Activated naive CD4-positive, alpha-beta T cell treated with anti-CD3 and anti-CD28 coated beads, Interleukin-2, amount 10 ng/mL, durations not matched to agents 7 days and 5 days (primary cell): ENCODE data around the gene MCUB.
A peak's percentile ranks its signal among the peaks of the same experiment; 100 is the strongest.
"Not testable (repeated sequence)": the region's sequence is repeated elsewhere in the genome, so short reads cannot be mapped to it uniquely, and the experiment has no call there.

Experiments
- CTCF ChIA-PET: fragments of 350-600 bp; sonication (Branson Sonifier 250); formaldehyde crosslinking; loops from one replicate; lab custom pipeline; 2021; ENCODE audit warnings: antibody characterized with exemption; lab: Charles Lee
- DNase-seq: peaks from one replicate; pipeline ENCODE4 v3.0.0-alpha.2; 2020
- H3K27ac Mint-ChIP-seq: one replicate; pipeline ENCODE4 v1.8.0; 2021; ENCODE audit warnings: mild to moderate bottlenecking, moderate library complexity, mixed read lengths
- H3K27me3 Mint-ChIP-seq: one replicate; pipeline ENCODE4 v1.8.0; 2021; ENCODE audit warnings: mild to moderate bottlenecking, mixed read lengths
- H3K36me3 Mint-ChIP-seq: one replicate; pipeline ENCODE4 v1.8.0; 2021; ENCODE audit warnings: mixed read lengths
- H3K4me1 Mint-ChIP-seq: one replicate; pipeline ENCODE4 v1.8.0; 2021; ENCODE audit warnings: mixed read lengths
- H3K4me3 Mint-ChIP-seq: one replicate; pipeline ENCODE4 v1.8.0; 2021; ENCODE audit warnings: mild to moderate bottlenecking, moderate library complexity, mixed read lengths
- H3K9me3 Mint-ChIP-seq: one replicate; pipeline ENCODE4 v1.8.0; 2021; ENCODE audit warnings: mixed read lengths

The MCUB gene

DNA sequence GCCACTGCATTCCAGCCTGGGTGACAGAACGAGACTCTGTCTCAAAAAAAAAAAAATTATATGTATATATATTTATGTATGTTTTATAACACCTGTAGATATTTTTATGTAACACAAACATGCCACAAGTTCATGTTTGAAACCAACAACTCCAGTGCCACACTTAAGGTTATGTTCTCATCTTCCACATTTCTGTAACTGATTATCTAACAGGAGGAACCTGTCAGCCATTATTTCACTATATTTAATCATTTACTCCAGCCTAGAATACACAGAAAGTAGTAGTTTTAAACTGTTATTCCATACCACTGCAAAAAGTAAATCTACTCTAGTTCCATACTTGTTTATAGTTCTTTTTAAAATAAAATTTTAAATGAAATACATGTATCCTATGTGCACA, 32.3 kb downstream of the MCUB start:
- CTCF ChIA-PET: no interaction called here
- Mint-ChIP-seq H3K36me3 (peaks cover 25% of the 10 kb centered on the region), H3K4me3 (no peak overlapping the region), H3K27ac (no peak overlapping the region), H3K4me1 (peaks cover 33% of the 10 kb centered on the region), H3K9me3 (peaks cover 4% of the 10 kb centered on the region), H3K27me3 (no peaks in the 10 kb centered on the region)
- no peak for DNase-seq

DNA sequence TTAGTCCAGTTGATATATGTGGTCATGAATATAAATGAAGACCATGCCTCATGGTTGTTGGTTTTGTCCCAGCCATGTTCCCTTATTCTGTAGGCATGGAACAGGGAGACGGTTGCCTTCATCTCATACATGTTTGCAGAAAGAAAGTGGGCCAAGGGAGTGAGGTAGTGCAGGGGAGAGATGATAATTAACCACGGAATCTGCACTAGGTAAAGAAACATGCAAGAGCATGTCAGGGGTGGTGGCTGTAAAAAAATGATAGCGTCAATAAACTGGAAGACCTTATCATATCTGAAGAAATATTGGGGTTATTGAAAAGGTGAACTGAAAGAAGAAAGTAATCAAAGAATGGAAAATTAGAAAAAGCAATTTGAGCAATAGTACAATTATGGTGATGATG, 35.1 kb downstream of the MCUB start:
- H3K4me3 Mint-ChIP-seq, H3K27ac Mint-ChIP-seq, H3K27me3 Mint-ChIP-seq, DNase-seq, CTCF ChIA-PET: not testable (repeated sequence)
- H3K36me3 Mint-ChIP-seq: peaks cover 39% of the 10 kb centered on the region
- peaks cover 13% of the 10 kb centered on the region for H3K9me3 Mint-ChIP-seq
- H3K4me1 Mint-ChIP-seq: peaks cover 14% of the 10 kb centered on the region

DNA sequence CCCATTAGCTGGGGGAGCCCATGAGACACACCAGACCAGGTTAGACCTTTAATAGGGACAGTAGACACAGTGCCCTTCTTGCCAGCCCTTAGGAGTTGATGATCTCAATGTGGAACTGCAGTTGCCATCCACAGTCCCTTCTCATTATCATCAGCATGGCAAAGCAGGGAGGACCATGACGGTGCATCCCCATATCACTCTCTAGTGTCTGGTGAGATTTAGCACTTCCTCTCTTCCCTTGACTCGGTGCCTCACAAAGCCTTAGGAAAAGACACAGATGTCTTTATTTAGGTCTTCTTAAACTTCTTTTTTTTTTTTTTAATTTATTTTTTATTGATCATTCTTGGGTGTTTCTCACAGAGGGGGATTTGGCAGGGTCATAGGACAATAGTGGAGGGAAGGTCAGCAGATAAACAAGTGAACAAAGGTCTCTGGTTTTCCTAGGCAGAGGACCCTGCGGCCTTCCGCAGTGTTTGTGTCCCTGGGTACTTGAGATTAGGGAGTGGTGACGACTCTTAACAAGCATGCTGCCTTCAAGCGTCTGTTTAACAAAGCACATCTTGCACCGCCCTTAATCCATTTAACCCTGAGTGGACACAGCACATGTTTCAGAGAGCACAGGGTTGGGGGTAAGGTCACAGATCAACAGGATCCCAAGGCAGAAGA, 36.5 kb downstream of the MCUB start:
- CTCF ChIA-PET, H3K4me3 Mint-ChIP-seq, H3K4me1 Mint-ChIP-seq, H3K27ac Mint-ChIP-seq, H3K27me3 Mint-ChIP-seq, DNase-seq: not testable (repeated sequence)
- H3K36me3 Mint-ChIP-seq: peaks cover 37% of the 10 kb centered on the region
- peaks cover 13% of the 10 kb centered on the region for H3K9me3 Mint-ChIP-seq

DNA sequence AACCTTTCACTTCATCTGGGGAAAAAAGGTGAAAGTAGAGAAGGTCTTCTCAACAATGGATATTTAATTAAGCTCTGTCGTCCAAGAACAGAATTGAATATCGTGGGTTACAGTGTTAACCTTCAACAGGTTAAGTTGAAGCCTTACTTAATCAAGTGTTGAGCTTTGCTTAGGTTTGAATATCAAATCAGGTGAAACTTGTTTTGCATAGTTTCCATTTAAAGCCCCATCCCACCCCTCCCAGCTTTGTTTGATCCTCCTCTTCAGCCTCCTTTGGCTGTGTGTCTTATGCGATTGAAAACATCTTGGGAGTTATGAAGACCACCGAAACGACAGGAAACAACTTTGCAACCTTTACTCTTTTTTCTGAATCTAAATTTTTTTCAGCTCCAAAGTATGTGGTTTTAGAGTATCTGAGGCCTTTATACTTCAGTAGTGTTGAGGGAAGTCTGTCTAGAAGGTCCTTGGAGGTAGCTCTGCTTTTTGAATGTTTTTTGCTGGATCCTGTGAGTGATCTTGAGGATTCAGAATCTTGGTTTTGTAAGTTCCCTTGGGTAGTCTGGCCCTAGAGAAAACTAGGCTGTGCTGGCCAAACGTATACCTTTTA, 39.1 kb downstream of the MCUB start:
- no peaks in the 10 kb centered on the region for H3K27me3 Mint-ChIP-seq
- DNase-seq: no peak
- peaks cover 1% of the 10 kb centered on the region for H3K4me1 Mint-ChIP-seq
- H3K27ac Mint-ChIP-seq: no peak overlapping the region
- CTCF ChIA-PET: no interaction called here
- peaks cover 24% of the 10 kb centered on the region for H3K9me3 Mint-ChIP-seq
- peaks cover 49% of the 10 kb centered on the region for H3K36me3 Mint-ChIP-seq
- no peak overlapping the region for H3K4me3 Mint-ChIP-seq

GRCh38 chr4:109600431-109600830, 40.4 kb downstream of the MCUB start:
- Mint-ChIP-seq H3K9me3 (peaks cover 31% of the 10 kb centered on the region), H3K36me3 (peaks cover 59% of the 10 kb centered on the region), H3K27ac (no peak overlapping the region), H3K4me3 (no peak overlapping the region), H3K27me3 (no peaks in the 10 kb centered on the region), H3K4me1 (no peaks in the 10 kb centered on the region)
- no peak for DNase-seq
- CTCF ChIA-PET: no interaction called here

DNA sequence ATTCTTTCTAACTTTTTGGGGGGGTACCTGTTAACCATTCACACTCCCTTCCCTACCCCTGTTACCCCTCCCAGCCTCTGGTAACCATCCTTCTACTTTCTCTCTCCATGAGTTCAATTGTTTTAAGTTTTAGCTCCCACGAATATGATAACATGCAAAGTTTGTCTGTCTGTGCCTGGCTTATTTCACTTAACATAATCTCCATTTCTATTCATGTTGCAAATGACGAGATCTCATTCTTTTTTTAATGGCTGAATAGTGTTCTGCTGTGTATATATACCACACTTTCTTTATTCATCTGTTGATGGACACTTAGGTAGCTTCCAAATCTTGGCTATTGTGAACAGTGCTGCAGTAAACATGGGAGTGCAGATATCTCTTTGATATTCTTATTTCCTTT, 41.3 kb downstream of the MCUB start:
- peaks cover 65% of the 10 kb centered on the region for H3K36me3 Mint-ChIP-seq

DNA sequence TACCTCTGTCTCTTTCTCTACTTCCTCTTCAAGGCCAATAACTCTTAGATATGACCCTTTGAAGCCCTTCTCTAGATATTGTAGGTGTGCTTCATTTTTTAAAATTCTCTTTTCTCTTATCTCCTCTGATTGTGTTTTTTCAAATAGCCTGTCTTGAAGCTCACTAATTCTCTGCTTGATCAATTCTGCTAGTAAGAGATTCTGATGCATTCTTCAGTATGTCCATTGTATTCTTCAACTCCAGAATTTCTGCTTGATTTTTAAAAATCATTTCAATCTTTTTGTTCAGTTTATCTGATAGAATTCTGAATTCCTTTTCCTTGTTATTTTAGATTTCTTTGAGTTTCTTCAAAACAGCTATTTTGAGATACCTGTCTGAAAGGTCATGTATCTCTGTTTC, 47.9 kb downstream of the MCUB start:
- H3K36me3 Mint-ChIP-seq: peaks cover 83% of the 10 kb centered on the region
- no peaks in the 10 kb centered on the region for H3K27me3 Mint-ChIP-seq
- no peak overlapping the region for H3K4me3 Mint-ChIP-seq
- peaks cover 49% of the 10 kb centered on the region for H3K4me1 Mint-ChIP-seq
- CTCF ChIA-PET: no interaction called here
- peaks cover 38% of the 10 kb centered on the region for H3K9me3 Mint-ChIP-seq
- no peak for DNase-seq
- H3K27ac Mint-ChIP-seq: no peak overlapping the region

More for the DNA sequence above, 41.3 kb downstream of the MCUB start:
- CTCF ChIA-PET: no interaction called here
- Mint-ChIP-seq H3K9me3 (peaks cover 37% of the 10 kb centered on the region), H3K27me3 (no peaks in the 10 kb centered on the region), H3K4me3 (no peak overlapping the region), H3K4me1 (peaks cover 7% of the 10 kb centered on the region), H3K27ac (no peak overlapping the region)
- no peak for DNase-seq

GRCh38 chr4:109608879-109609278, 48.8 kb downstream of the MCUB start:
- DNase-seq: no peak
- Mint-ChIP-seq H3K27me3 (no peaks in the 10 kb centered on the region), H3K4me3 (no peak overlapping the region), H3K9me3 (peaks cover 38% of the 10 kb centered on the region), H3K4me1 (peaks cover 49% of the 10 kb centered on the region), H3K36me3 (peaks cover 85% of the 10 kb centered on the region), H3K27ac (peak overlapping the region; percentile 25)
- CTCF ChIA-PET: no interaction called here

DNA sequence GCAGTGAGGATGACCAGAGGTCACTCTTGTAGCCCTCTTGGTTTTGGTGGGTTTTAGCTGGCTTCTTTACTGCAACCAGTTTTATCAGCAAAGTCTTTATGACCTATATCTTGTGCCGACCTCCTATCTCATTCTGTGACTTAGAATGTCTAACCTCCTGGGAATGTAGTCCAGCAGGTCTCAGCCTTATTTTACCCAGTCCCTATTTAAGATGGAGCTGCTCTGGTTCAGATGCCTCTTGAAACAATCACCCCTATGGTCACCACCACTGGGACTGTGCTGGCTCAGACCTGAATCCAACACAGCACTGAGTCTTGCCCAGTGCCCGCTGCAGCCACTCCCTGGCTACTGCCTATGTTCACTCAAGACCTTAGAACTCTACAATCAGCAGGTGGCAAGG, 49.4 kb downstream of the MCUB start:
- H3K4me3 Mint-ChIP-seq: no peak overlapping the region
- no peak overlapping the region for H3K27ac Mint-ChIP-seq
- peaks cover 49% of the 10 kb centered on the region for H3K4me1 Mint-ChIP-seq
- H3K36me3 Mint-ChIP-seq: peaks cover 86% of the 10 kb centered on the region
- no peaks in the 10 kb centered on the region for H3K27me3 Mint-ChIP-seq
- H3K9me3 Mint-ChIP-seq: peaks cover 37% of the 10 kb centered on the region
- CTCF ChIA-PET: no interaction called here
- no peak for DNase-seq

- Mint-ChIP-seq H3K27me3 (no peaks in the 10 kb centered on the region), H3K4me1 (peaks cover 49% of the 10 kb centered on the region), H3K36me3 (peaks cover 83% of the 10 kb centered on the region), H3K9me3 (peaks cover 29% of the 10 kb centered on the region), H3K4me3 (no peak overlapping the region), H3K27ac (no peak overlapping the region)
- DNase-seq: no peak
- CTCF ChIA-PET: no interaction called here
Observed at GRCh38 chr4:109610489-109610888, 50.4 kb downstream of the MCUB start.

- H3K27me3 Mint-ChIP-seq: no peaks in the 10 kb centered on the region
- no peak overlapping the region for H3K27ac Mint-ChIP-seq
- CTCF ChIA-PET: no interaction called here
- DNase-seq: no peak
- peaks cover 25% of the 10 kb centered on the region for H3K9me3 Mint-ChIP-seq
- peaks cover 48% of the 10 kb centered on the region for H3K4me1 Mint-ChIP-seq
- H3K36me3 Mint-ChIP-seq: peaks cover 83% of the 10 kb centered on the region
- H3K4me3 Mint-ChIP-seq: no peak overlapping the region
Observed at GRCh38 chr4:109611045-109611646, 51.1 kb downstream of the MCUB start.

DNA sequence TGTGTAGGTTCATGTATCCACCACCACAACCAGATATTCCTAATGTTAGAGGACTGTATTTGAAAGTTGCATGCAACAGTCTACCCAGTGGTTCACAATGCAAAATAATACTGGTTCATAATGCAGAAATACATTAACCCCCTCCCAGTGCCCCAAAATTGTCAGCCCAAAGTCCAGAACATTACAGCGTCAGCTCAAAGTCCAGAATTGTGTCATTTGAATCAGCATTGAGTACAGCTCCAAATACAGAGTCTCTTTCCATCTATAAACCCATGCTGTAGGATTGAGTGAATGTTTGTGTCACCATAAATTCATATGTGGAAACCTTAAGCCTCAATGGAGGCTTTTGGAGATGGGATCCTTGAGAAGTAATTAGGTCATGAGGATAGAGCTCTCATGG, 54.0 kb downstream of the MCUB start:
- no peak overlapping the region for H3K27ac Mint-ChIP-seq
- CTCF ChIA-PET: interaction anchor here (1.2 kb wide), 1 partner anchor 87 kb away, joined by 3 read pairs; no protein-coding TSS in a partner anchor
- no peaks in the 10 kb centered on the region for H3K27me3 Mint-ChIP-seq
- H3K4me1 Mint-ChIP-seq: peaks cover 28% of the 10 kb centered on the region
- no peak overlapping the region for H3K4me3 Mint-ChIP-seq
- peaks cover 71% of the 10 kb centered on the region for H3K36me3 Mint-ChIP-seq
- DNase-seq: no peak
- peaks cover 9% of the 10 kb centered on the region for H3K9me3 Mint-ChIP-seq

DNA sequence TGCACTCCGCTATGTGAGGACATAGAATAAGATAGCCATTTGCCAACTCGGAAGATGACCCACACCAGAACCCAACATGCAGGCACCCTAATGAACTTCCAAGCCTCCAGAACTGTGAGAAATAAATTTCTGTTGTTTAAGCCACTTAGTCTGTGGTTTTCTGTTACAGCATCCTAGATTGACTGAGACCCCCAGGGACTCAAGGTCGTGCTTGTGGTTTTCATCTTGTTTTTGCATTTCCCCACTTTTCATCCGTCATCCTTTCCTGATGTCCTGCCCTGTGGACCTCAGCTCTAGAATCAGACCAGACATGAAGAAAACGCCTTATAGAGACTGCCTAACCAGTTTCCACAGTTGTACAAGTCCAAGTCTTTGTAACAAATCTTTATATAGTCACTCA, 54.4 kb downstream of the MCUB start:
- Mint-ChIP-seq H3K4me1 (peaks cover 25% of the 10 kb centered on the region), H3K9me3 (peaks cover 7% of the 10 kb centered on the region), H3K27me3 (no peaks in the 10 kb centered on the region), H3K36me3 (peaks cover 68% of the 10 kb centered on the region), H3K27ac (no peak overlapping the region), H3K4me3 (no peak overlapping the region)
- no peak for DNase-seq
- CTCF ChIA-PET: interaction anchor here (1.2 kb wide), 1 partner anchor 86 kb away, joined by 3 read pairs; no protein-coding TSS in a partner anchor

- Mint-ChIP-seq H3K27me3 (no peaks in the 10 kb centered on the region), H3K27ac (no peak overlapping the region), H3K9me3 (no peaks in the 10 kb centered on the region), H3K36me3 (peaks cover 58% of the 10 kb centered on the region), H3K4me1 (peaks cover 16% of the 10 kb centered on the region), H3K4me3 (no peak overlapping the region)
- DNase-seq: no peak
- CTCF ChIA-PET: no interaction called here
Observed at GRCh38 chr4:109615742-109616141, 55.7 kb downstream of the MCUB start.

GRCh38 chr4:109616243-109616642, 56.2 kb downstream of the MCUB start:
- H3K36me3 Mint-ChIP-seq: peaks cover 53% of the 10 kb centered on the region
- no peak for DNase-seq
- H3K4me3 Mint-ChIP-seq: no peak overlapping the region
- H3K27ac Mint-ChIP-seq: no peak overlapping the region
- peaks cover 16% of the 10 kb centered on the region for H3K4me1 Mint-ChIP-seq
- CTCF ChIA-PET: no interaction called here
- no peaks in the 10 kb centered on the region for H3K27me3 Mint-ChIP-seq
- H3K9me3 Mint-ChIP-seq: no peaks in the 10 kb centered on the region
